ENCODE data around the gene RAE1.
"Not testable (repeated sequence)": the region's sequence is repeated elsewhere in the genome, so short reads cannot be mapped to it uniquely, and the experiment has no call there.

RAE1 gene

GRCh38 chr20:57326667-57327455 is 24.2 kb upstream of the RAE1 start:
- DNase-seq, result no peak

GRCh38 chr20:57327820-57328219 is 23.2 kb upstream of the RAE1 start:
- no peak for DNase-seq

- no peak for DNase-seq
Observed at GRCh38 chr20:57329608-57330221, 21.3 kb upstream of the RAE1 start, which contains the start of gene SPO11. SPO11 (plus strand) TSS chr20:57329803; CDS start chr20:57329868, 65 bp downstream.

- no peak for DNase-seq
Observed at GRCh38 chr20:57330998-57331397, 20.1 kb upstream of the RAE1 start.

- DNase-seq, result no peak
Observed at GRCh38 chr20:57332105-57333089, 18.7 kb upstream of the RAE1 start.

GRCh38 chr20:57335392-57335791 is 15.7 kb upstream of the RAE1 start:
- DNase-seq, result no peak

- DNase-seq, result no peak
Observed at GRCh38 chr20:57341663-57342062, 9.4 kb upstream of the RAE1 start.

DNA sequence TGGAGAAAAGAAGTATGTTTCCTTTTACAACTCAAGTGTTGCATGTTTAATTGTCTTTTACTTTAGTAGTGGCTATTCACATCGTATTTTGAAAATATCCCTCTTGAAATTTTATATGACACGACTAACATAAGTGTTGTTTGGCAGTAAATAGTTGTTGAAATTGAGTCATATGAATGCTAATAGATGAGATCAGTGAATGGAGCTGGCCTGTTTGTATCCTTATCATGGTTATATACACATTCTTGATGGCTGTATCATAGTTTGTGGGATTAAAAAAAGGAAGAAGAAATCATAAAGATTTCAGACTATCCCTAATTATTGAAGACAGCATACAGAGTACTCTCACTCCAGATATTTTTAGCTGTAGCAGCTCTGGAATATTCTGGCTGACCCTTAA is 8.2 kb upstream of the RAE1 start:
- DNase-seq, result peak; percentile 10

- DNase-seq, result peak; percentile 61
Observed at GRCh38 chr20:57346477-57346876, 4.6 kb upstream of the RAE1 start.

GRCh38 chr20:57347393-57347792 is 3.7 kb upstream of the RAE1 start:
- no peak for DNase-seq

DNA sequence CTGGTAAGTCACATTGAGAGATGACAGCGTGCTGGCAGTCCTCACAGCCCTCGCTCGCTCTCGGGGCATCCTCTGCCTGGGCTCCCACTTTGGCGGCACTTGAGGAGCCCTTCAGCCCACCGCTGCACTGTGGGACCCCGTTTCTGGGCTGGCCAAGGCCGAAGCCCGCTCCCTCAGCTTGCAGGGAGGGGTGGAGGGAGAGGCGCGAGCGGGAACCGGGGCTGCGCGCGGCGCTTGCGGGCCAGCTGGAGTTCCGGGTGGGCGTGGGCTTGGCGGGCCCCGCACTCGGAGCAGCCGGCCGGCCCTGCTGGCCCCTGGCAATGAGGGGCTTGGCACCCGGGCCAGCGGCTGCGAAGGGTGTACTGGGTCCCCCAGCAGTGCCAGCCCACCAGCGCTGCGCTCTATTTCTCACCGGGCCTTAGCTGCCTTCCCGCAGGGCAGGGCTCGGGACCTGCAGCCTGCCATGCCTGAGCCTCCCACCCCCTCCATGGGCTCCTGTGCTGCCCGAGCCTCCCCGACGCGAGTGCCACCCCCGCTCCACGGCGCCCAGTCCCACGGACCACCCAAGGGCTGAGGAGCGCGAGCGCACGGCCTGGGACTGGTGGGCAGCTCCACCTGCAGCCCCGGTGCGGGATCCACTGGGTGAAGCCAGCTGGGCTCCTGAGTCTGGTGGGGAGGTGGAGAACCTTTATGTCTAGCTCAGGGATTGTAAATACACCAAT is 2.7 kb upstream of the RAE1 start:
- DNase-seq, result not testable (repeated sequence)

GRCh38 chr20:57348922-57349574 is 2.0 kb upstream of the RAE1 start:
- not testable (repeated sequence) for DNase-seq

DNA sequence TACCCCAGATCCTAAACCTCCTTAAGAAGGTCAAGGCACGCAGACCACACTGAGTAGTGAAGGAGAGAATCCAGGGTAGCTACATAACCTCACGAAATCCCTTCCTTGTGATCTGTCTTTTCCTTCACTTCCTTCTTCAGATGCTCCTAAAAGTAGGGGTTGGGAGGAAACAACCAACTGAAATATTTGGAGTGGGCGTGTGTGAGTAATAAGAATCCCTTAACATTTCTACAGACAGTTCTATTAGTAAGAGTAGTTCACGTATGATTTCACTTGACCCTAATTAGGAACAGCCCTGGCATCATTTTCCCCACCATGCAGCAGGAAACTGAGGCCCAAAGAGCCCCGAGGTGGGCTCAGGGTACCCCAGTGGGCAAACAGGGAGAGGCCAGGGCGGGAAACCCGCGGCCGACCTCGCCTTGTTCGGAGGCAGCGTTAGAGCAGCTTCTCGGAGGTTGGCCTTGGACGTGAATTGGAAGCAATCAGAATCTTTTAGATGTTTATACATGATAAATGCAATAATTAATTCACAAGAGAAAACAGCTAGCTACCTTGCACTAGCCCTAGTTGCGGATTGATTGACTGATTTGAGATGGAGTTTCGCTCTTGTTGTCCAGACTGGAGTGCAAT is 859 bp upstream of the RAE1 start:
- DNase-seq, result peak; percentile 18

DNA sequence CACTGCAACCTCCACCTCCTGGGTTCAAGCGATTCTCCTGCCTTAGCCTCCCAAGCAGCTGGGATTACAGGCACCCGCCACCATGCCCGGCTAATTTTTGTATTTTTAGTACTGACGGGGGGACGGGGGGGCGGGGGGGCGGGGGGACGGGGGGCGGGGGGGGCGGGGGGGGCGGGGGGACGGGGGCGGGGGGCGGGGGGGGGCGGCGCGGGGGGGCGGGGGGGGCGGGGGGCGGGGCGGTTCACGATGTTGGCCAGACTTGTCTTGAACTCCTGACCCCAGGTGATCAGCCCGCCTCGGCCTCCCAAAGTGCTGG is 371 bp upstream of the RAE1 start:
- not testable (repeated sequence) for DNase-seq

DNA sequence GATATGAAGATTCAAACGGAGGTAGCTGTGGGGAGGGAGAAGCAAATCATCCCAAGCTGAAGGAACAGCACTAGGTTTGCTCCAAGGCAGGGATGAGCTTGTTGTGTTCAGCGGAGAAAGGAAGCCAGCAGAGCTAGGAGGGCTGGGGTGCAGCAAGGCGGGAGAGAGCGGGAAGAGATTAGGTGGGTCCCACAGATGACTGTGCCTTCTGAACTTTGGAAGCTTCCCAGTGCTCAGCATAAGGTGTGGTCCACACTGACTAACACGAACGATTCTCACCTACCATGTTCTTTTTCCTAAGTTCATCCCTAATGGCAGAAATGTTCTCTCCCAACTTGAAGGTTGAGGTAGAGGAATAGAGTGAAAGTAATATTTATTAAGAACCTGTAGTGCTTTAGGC is 1.2 kb downstream of the RAE1 start:
- DNase-seq, result no peak

DNA sequence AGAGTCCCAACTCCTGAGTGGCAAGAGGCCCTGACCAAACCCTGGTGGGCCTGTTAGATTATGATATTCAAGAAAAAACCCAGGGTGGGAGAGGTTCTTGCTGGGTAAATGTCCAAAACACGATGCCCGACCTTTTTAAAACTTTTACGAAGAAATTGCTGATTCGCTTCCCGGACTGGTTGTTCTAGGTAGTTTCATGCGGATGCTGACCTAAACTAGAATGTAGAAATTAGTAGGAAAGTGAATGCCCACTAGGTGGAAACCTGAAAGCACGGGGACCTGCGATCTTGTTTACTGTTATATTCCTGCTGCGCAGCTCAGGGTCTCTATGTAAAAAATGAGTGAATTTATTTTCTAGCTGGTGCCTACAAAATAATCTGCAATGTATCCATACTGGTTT is 2.3 kb downstream of the RAE1 start:
- no peak for DNase-seq

GRCh38 chr20:57361517-57361916 is 10.5 kb downstream of the RAE1 start:
- DNase-seq, result peak; percentile 80

DNA sequence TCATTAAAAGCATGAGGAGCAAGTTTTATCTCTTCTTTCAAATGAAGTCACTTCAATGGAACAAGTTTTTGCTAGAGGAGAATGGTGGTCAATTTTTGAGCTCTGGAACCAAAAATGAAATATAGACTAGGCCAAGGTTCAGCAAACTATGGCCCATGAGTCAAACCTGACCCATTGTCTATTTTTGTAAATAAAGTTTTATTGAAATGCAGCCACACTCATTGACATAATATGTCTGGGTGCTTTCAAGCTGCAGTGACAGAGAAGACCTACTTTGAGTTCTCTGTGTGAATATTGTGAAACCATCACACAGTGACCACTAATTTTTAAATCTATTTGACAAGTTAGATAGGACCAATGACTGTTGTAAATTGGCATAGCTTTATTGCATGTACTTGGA is 13.4 kb downstream of the RAE1 start:
- DNase-seq, result no peak

DNA sequence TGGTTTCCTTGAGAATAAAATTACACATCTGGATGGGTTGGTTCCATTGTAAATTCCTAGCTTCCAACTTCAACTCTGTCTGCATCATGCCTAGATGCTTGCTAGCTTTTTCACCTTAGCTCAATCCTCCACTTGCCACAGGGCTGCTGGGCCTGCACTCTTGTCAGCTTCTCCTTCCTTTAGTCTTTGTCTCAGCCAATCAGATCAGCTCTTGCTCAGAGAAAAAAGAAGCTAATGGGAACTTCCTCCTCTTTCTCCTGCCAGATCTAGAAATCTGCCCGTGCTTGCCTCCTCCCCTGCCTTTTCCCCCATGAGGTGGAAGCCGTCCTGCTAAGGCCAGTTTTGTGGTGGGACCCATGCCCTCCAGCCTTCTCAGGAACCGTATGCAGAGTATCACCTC is 18.5 kb downstream of the RAE1 start:
- no peak for DNase-seq

- DNase-seq, result no peak
Observed at GRCh38 chr20:57370316-57370715, 19.3 kb downstream of the RAE1 start.

DNA sequence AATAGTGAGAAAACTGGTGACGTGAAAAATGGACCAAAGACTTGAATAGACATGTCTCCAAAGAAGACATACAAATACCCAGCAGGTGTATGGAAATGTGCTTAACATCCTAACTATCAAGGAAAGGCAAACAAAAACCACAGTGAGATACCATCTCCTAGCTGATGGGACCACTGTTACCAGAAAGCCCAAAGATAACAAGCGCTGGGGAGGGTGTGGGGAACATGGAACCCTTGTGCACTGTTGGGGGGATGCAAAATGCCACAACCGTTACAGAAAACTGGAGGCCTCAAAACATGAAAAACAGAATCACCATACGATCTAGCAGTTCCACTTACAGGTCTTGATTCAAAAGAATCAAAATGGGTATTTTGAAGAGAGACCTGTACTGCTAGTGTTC is 20.3 kb downstream of the RAE1 start:
- no peak for DNase-seq

- no peak for DNase-seq
Observed at GRCh38 chr20:57372157-57372556, 21.1 kb downstream of the RAE1 start.

All from HCEC 1CT (cell line).